SIG-M5 (cell line): ENCODE data around the gene ISLR.

Experiments
- DNase-seq: peaks from one replicate; lab custom pipeline; 2025; lab: John Stamatoyannopoulos, UW

ISLR gene

GRCh38 chr15:74172701-74173379, 670 bp upstream of the ISLR start:
- DNase-seq = no peak

DNA sequence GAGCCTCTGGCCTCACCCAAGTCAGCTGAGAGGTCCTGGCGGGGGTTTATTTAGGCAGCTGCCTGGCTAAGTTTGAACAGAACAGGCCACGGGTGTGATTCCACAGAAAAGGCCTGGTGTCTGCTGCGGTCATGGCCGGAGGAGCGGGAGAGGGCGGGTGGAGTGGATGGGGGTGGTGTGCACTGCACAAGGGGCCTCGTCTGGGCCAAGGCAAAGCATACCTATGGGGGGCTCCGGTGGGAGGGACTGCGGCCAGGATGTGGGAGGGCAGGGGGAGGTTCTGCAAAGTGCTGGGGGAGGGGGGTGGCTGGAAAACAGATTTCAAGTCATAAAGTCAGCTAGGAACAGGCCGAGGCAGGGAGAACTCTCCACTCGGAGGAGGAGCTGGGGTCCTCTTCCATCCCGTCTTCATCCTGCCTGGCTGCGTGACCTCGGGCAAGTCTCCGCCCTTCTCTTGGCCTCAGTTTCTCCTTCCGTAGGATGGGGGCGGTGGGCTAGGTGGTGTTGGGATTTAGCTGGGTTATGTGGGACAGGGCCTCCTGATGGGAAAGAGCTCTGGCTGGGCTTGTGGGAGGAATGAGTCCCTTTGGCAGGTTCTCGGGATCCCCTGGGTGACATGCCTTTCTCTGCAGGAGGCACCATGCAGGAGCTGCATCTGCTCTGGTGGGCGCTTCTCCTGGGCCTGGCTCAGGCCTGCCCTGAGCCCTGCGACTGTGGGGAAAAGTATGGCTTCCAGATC, 878 bp downstream of the ISLR start:
- no peak for DNase-seq

GRCh38 chr15:74174958-74175253, 1.4 kb downstream of the ISLR start:
- no peak for DNase-seq

DNA sequence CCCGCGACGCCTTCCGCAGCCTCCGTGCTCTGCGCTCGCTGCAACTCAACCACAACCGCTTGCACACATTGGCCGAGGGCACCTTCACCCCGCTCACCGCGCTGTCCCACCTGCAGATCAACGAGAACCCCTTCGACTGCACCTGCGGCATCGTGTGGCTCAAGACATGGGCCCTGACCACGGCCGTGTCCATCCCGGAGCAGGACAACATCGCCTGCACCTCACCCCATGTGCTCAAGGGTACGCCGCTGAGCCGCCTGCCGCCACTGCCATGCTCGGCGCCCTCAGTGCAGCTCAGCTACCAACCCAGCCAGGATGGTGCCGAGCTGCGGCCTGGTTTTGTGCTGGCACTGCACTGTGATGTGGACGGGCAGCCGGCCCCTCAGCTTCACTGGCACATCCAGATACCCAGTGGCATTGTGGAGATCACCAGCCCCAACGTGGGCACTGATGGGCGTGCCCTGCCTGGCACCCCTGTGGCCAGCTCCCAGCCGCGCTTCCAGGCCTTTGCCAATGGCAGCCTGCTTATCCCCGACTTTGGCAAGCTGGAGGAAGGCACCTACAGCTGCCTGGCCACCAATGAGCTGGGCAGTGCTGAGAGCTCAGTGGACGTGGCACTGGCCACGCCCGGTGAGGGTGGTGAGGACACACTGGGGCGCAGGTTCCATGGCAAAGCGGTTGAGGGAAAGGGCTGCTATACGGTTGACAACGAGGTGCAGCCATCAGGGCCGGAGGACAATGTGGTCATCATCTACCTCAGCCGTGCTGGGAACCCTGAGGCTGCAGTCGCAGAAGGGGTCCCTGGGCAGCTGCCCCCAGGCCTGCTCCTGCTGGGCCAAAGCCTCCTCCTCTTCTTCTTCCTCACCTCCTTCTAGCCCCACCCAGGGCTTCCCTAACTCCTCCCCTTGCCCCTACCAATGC, 2.0 kb downstream of the ISLR start:
- DNase-seq = no peak

- DNase-seq = no peak
Measured at GRCh38 chr15:74176262-74177214, 3.0 kb downstream of the ISLR start.

DNA sequence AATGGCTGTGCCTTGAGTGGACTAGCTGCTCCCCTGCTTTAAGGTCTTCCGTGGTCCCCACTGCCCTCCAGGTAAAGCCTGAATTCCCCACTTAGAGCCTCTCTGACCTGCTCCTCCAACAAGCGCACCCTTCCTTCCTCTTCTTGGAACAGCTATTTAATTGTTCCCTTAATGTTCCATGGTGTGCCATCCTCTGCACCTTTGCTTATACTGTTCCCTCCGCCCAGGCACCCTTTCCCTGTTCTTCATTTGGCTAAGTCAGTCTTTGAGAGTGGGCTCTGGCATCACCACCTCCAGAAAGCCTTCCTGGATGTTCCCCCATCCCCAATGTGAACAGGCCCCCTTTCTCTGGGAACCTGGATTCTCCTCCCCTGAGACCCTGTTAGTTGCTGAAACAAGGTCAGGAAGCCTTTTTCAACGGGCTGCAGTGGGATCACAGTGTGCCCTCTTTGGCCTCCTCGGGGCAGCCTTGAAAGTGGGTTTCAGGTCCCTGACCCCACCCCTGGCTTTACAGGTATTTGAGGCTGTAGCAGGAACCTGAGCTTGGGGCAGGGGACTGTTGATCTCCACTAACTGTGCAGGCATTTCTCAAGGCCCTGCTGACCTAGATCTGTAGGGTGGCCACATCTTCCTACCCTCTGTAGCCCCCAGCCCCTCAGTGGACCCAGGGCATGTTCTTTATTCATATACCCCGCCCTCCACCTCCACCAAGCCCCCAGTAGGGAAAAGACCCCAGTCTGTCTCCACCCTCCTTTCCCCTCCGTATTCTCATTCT, 5.0 kb downstream of the ISLR start:
- no peak for DNase-seq

DNA sequence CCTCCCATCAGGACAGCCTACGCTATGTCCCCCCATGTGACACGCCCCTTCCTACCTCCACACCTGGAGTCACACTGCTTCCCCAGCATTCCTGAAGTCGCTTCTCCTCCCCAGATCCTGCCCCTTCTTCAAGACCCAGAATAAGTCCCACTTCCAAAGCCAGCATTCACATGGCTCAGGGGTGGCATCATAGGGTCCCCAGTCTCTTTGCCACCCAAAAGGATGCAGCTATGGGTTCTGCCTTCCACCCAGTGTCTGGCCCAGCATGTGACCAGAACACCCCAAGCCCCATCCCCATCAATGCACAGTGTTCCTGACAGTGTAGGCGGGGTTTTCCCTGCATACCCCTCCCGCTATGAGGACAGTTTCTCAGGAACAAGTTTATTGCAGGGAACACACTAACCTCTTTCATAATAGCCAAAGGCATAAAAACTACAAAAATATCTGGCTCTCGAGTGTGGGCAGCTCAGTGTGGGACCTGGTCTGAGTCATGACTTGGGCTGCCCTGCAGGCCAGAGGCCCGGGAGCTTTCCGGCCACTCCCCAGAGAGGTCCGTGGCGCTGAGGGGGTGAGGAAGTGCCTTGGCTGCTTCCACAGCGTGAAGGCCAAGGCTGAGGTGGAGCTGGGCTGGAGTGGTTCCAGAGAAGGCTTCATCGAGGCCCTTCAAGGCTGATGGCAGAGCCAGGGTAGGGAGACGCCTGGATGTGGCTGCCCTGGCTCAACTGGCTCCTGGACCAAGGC, 5.8 kb downstream of the ISLR start:
- DNase-seq = no peak

DNA sequence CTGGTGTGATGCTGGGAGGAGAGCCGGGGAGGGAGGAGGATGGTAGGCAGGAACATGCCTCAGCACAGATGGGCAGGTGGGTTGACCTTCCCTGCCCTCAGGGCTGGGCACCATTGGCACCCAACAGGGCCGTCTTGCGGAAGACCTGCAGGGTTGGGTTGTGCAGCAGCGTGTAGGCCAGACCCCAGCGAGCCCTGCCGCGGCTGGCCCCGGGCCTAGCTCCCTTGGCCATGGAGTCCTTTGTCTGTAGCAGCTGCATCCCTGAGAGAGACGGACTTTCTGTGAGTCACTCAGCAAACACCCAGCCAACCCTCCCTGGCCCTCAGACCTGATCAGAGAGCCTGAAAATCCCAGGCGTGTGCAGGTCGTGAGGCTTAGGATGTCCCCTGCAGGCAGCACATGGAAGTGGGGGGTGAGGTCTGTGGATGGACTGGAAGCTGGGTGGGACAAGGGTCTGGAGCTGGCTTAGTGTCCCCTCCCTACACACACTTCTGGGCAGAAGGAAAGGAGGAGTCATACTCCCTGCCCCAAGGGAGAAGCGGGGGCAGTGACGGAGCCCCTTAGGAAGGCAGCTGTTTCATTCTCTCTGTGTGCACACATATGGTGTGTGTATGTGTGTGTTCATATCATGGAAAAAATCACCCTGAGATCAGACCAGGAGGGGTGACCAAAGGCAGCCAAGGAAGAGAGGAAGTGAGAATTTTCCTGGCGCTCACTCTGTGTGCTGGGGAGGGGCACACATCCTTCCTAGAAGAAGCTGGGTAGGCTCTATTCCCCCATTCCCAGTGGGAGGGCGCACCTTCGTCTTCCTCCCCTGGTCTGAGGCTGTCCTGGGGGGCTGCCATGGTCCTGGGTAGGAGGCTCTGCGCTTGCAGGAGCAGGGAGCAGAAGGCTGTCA, 6.7 kb downstream of the ISLR start:
- DNase-seq = no peak

DNA sequence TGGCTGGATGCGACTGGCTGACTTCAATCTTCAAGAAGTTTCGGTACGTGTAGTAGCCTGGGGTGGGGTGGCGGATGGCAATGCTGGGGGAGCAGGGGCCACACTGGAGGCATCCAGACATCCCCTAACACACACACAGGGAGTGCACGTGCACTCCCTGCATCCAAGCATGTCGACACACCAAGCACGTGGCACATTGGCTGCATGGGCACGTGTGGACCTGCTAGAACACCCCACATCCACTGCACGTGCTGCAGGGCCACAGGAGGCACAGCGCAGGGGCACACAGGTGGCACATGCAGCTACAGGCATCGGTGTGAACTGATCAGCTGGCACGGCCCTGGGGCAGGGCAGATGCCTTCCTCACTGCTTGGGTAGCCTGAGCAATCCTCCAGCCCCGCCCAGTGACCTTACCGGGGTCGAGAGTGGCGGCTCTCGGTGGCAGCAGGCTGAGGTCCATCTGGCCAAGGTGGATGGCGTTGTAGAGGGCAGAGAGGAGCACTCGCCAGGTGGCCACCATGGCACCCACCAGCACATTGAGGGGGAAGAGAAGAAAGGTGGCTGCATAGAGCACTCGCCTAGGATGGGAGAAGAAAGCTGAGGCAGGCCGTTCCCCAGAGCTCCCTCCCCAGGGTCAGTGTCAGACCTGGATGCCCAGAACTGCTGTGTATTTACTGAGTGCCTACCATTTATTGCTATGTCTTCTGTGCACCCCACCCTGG, 7.5 kb downstream of the ISLR start:
- no peak for DNase-seq

GRCh38 chr15:74182131-74182530, 8.6 kb downstream of the ISLR start:
- no peak for DNase-seq

DNA sequence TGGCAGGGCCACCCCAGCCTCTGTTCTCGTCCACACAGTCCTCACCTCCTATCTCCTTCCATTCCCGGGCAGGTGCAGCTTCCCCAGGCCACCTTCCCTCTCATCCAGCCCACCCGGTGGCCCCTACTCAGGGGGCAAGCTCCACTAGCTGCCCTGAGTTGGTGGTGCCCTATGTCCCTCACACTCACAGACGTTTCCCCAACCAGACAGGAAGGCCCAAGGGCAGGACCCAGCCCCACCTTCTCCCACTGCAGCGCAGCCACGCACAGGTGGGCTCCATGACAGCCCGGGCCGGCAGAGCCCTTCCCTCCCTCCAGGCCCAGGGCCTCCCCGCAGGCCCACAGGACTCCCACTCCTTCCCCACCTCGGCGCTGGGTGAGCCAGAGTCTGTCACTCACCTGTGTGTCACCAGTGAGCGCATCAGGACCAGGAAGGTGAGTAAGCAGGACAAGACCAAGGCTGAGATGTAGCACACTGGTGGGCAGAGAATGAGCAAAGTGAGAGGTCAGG, 11.1 kb downstream of the ISLR start:
- no peak for DNase-seq

DNA sequence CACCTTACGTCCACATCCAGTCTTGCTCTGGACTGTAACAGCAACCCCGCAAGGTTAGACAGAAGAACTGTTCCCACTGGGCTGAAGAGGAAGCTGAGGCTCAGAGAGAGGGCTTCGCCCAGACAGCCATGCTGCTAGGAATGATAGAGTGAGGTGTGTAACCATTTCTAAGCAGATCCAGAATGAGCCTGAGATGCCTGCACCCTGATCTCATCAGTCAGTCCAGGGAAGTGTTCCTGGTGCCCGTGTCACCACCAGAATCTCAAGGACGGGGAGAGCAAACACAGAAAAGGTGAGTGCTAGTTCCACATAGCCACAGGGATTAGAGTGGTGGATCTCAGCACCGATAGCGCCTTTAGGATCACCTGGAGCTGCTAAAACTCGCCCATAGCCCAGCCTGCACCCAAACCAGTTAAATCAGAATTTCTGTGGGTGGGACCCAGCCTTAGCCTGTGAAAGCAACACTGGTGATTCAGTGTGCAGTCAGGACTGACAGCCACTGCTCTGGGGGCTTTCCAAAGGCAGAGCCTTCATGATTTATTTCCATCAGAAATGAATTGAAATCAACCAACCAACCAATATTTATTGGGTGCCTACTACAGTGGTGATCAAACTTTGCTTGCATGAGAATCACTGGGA, 12.3 kb downstream of the ISLR start:
- no peak for DNase-seq

DNA sequence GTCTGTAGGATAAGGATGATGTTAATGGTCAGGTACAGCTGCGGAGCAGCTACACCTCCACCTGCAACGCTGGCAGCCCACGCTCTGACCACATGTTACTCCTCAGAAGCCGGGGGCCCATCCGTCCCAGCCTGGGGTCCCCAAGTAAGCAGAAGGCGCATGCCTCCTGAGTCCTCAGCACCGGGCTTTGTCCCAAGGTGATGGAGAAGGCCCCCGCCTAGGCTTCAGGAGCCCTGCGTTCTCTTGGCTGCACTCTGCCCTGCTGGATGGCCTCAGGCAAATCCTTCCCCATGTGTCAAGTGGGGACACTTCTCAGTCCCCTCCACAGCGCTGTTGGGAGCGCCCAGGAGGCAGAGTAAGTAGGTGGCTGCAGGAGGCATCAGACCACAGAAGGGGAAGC, 14.7 kb downstream of the ISLR start:
- DNase-seq = no peak

DNA sequence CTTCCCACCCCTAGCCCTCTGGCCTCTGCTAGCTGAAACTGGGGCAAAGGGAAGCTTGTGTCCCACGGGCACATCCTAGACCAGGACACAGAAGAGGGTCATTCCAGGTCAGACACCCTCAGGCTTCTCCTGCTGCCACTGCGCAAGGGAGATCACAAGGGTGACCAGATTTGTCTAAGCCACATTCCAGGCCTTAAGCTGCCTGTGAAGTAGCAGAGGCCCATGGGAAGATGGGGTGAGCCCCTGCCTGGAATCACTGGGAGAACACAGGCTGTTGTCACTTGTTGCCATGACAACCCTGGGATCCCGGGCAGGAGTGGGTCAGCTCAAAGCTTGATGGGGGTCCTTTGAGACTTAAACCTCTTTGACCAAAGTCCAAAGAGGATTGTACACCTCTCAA, 18.3 kb downstream of the ISLR start:
- DNase-seq = no peak

- no peak for DNase-seq
Measured at GRCh38 chr15:74192751-74193150, 19.2 kb downstream of the ISLR start.

GRCh38 chr15:74193299-74193718, 19.8 kb downstream of the ISLR start:
- DNase-seq = no peak

GRCh38 chr15:74193905-74194304, 20.4 kb downstream of the ISLR start:
- no peak for DNase-seq
